ENCODE results near the gene KCNE2.

DNA sequence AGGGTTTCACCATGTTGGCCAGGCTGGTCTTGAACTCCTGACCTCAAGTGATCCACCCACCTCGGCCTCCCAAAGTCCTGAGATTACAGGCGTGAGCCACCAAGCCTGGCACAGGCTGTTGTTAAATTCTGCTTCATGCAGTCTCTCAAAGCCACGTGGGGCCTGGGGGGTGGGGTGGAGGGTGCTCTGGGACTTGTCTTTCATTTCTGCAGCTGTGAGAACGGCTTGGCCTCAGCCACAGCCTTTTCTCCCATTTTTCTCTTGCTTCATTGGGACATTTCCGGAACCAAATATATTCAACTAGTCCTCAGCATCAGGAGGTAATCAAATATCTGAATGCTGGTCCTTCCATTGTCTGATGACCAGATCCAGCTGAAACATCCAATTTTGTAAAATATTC is 27.6 kb upstream of the KCNE2 start:
- TF ChIP-seq, protein P1, sequence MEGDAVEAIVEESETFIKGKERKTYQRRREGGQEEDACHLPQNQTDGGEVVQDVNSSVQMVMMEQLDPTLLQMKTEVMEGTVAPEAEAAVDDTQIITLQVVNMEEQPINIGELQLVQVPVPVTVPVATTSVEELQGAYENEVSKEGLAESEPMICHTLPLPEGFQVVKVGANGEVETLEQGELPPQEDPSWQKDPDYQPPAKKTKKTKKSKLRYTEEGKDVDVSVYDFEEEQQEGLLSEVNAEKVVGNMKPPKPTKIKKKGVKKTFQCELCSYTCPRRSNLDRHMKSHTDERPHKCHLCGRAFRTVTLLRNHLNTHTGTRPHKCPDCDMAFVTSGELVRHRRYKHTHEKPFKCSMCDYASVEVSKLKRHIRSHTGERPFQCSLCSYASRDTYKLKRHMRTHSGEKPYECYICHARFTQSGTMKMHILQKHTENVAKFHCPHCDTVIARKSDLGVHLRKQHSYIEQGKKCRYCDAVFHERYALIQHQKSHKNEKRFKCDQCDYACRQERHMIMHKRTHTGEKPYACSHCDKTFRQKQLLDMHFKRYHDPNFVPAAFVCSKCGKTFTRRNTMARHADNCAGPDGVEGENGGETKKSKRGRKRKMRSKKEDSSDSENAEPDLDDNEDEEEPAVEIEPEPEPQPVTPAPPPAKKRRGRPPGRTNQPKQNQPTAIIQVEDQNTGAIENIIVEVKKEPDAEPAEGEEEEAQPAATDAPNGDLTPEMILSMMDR (IDR thresholded peaks at IDR 0.05) = no peak
- TF ChIP-seq POLR2A (IDR thresholded peaks at IDR 0.05) = no peak

Measured in upper lobe of left lung (tissue), 4 donors.